HG03045 (cell line): ENCODE measurements around the gene RPRD1A.
"Not testable (repeated sequence)": the region's sequence is repeated elsewhere in the genome, so short reads cannot be mapped to it uniquely, and the experiment has no call there.

ENCODE experiments used
- ATAC-seq: cut with Tn5 transposase; IDR thresholded peaks from one replicate; pipeline ENCODE4 v1.9.1; 2021; ENCODE audit warnings: mild to moderate bottlenecking, moderate library complexity; ENCODE audit not compliant: unreplicated experiment

Gene RPRD1A

DNA sequence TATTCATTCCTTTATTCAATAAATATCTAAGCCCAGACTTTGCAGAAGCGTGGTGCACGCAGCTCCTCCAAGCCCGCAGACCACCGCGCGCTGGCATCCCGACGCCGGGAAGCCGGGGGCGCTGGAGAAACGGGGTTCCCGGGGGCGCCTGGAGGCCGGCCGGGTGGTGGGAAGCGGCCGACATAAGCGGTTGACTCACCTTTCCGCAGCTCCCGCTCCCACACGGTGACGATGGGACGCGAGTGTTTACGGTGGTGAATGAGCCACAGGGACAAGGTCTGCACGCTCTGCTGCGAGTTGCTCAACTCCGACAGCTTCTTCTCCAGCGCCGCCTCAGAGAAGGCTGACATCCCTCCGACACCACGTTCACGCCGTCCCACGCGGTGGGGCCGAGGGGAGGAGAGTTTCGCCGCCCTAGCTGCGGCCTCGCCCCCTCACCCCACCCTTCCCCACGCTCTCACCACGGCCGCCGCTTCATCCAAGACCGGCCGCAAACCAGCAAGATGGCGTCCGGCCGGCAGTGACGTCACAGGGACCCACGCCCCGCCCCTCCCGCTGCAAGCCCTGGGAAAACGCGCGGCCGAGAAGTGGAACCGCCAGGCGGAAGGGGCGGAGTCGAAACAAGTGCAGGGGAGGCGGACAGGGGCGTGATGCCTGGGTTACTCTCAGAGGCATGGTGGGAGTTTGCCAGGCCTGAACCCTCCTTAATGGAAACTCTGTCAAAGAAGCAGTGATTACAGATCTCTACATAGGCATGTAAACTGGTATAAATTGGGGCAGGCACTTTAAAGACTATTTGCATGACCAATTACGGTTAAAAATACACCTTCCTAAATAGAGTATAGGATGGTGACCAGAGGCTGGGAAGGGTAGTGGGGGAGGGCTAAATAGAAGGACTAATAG is at the start of gene RPRD1A:
TSS of gene RPRD1A (minus strand) at position 505 of the 903 bp plus-strand sequence. CDS start at position 350, 155 bp downstream.
- peak; percentile 95 for ATAC-seq

DNA sequence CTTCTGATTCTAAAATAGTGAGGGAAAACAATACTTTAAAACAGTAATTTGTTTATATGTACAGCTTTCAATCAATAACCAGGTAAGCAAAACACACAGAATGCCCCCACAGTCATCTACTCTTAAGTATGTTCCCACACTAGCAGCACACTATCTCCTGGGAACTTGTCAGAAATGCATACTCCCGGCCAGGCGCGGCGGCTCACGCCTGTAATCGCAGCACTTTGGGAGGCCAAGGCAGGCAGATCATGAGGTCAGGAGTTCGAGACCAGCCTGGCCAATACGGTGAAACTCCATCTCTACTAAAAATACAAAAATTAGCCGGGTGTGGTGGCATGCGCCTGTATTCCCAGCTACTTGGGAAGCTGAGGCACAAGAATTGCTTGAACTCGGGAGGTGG is 49.4 kb upstream of the RPRD1A start:
- ATAC-seq = not testable (repeated sequence)

DNA sequence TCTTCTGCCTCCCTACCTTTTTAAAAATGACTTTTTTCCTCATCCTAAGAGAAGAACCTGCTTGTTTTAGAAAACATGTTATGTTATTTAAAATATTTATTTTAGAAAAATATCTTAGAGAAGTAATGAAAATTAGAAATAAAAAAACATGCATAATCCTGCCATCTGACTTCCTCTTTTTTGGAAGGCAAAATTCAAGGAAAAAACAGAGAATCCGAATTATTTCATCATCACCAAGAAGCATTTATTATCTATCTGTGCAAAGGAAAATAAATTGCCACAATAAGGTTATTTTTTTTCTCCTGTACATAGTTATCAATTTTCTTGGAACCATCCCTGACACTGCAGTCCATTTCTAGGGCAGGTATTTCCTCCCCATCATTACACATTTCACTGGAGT is 47.4 kb upstream of the RPRD1A start:
- ATAC-seq = no peak

GRCh38 chr18:36114251-36114650 is 46.9 kb upstream of the RPRD1A start:
- no peak for ATAC-seq

DNA sequence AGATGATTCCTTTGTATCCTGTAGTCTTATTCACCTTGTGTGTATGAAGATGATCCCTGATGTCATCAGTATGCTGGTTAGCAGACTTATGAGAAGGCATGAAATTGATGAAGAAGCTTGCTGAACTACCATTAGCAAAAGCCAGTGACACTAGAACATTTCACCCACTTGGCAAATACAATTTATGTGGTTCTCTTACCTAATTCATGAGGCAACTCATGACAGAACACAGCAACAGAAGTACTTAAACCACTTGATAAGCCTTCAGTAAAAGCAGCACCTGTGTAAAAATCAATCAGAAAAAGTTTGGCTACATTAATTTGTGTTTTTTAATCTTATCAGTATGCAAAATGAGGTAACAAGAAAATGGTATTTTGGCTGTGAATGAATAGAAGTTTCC is 44.9 kb upstream of the RPRD1A start:
- no peak for ATAC-seq

GRCh38 chr18:36109737-36110136 is 42.4 kb upstream of the RPRD1A start:
- no peak for ATAC-seq

- no peak for ATAC-seq
Measured at GRCh38 chr18:36108601-36109000, 41.2 kb upstream of the RPRD1A start.

GRCh38 chr18:36108196-36108595 is 40.8 kb upstream of the RPRD1A start:
- no peak for ATAC-seq

DNA sequence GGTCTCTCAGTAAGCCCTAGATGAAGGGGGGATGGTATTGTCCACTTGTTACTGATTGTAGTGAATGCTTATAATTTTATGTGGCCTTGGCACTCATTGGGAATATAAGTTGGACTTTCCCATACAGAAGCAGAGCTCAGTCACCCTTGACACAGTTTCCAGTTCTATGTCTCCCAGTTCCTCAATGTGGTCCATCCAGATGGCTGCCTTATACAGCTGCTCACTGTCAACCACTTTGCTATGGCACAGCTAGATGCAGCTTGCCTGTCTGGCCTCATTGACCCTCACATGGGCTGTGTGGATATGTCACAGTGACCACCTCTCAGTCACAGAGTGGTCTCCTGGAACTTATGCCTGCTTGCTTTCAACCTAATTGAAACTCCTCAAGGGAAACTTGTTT is 40.1 kb upstream of the RPRD1A start:
- ATAC-seq = no peak

DNA sequence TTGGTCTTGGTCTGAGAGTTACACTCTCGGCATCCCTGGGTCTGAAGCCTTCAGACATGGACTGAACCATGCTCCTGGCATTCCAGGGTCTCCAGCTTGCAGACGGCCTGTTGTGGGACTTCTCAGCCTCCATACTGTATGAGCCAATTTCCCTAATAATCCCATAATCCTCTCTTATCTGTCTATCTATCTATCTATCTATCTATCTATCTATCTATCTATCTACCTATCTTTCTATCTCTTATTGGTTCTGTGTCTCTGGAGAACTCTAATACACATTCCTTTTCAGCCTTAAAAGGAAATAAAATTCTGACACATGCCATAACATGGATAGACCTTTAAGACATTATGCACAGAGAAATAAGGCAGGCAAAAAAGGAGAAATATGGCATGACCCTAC is 37.4 kb upstream of the RPRD1A start:
- ATAC-seq = no peak

DNA sequence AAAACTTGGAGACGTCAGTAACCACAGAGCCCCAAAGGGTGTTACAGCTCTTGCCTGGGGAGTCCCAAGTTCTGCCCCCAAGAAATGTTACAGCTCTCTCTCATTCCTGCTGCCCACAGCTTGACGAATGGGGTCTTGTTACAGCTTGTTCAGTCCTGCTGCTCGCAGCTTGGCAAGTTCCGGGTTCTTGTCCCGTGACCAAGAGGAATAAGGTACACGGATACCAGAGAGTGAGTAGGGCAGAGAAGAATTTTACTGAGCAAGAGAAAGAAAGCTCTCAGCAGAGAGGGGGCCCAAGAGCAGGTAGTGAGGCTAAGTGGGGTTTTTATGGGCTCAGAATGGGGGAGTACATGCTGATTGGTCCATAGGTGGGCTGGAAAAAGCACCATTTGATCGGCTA is 34.6 kb upstream of the RPRD1A start:
- ATAC-seq = no peak

DNA sequence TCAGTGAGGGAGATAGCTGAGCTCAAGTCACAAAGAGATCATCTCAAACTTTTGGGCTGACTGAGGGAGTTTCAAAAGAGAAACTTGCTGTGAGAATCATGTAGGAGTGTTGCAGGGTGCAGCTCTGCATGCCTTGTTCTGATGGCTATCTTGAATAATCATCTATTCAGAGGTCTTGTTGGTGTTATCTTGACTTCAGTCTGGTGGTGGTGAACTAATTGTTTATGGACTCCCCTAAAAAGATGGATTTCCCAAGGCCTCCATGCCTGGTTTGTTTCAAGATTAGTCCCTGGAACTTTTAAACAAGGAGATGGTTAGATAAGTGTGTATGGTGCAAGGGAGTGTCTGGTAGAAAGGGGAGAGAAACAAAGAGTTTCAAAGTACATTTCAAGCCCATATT is 32.0 kb upstream of the RPRD1A start:
- ATAC-seq = no peak

DNA sequence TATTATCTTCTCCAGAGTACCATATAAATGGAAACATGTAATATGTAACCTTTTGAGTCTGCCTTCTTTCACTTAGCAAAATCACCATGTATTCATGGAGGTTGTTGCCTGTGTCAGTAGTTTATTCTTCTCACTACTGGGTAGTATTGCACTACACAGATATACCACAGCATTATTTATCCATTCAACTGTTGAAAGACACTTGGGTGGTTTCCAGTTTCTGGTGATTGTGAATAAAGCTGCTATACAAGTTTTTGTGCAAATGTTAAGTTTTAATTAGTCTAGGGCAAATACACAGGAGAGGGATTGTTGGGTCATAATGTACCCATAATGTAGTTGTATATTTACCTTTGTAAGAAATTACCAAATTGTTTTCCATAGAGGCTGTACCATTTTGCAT is 29.6 kb upstream of the RPRD1A start:
- ATAC-seq = no peak

DNA sequence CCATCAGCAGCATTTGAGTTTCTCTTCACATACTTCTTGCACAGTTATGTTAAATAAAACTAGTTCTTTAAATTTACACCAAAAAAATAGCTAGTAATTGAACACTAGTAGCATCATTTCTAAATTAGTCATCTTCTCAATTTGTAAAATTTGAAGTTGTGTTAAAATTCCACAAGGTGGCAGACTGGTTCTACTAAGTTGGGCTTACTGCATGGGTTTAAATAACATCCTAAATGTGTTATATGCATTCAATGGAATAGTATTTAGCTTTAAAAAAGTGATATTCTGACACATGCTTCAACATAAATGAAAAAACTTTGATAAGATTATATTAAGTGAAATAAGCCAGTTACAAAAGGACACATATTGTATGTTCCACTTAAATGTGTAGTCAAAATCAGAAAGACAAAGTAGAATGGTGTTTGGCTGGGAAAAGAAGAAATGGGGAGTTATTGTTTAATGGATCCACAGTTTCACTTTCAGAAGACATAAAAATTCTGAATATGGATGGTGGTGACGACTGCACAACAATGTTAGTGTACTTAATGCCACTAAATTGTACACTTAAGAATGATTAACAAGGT is 28.7 kb upstream of the RPRD1A start:
- ATAC-seq = no peak

- ATAC-seq = no peak
Measured at GRCh38 chr18:36094431-36094830, 27.1 kb upstream of the RPRD1A start.

DNA sequence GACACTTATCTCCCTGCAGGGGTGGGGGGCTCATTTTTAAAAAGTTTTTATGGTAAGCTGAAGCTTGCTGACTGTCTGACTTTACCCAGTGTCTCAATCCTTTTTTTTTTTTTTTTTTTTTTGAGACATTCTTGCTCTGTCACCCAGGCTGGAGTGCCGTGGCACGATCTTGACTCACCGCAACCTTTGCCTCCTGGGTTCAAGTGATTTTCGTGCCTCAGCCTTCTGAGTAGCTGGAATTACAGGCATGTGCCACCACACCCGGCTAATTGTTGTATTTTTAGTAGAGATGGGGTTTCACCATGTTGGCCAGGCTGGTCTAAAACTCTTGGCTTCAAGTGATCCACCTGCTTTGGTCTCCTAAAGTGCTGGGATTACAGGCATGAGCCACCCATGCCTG is 24.8 kb upstream of the RPRD1A start:
- ATAC-seq = not testable (repeated sequence)

GRCh38 chr18:36089001-36089400 is 21.6 kb upstream of the RPRD1A start:
- no peak for ATAC-seq

- ATAC-seq = no peak
Measured at GRCh38 chr18:36088256-36088655, 20.9 kb upstream of the RPRD1A start.

DNA sequence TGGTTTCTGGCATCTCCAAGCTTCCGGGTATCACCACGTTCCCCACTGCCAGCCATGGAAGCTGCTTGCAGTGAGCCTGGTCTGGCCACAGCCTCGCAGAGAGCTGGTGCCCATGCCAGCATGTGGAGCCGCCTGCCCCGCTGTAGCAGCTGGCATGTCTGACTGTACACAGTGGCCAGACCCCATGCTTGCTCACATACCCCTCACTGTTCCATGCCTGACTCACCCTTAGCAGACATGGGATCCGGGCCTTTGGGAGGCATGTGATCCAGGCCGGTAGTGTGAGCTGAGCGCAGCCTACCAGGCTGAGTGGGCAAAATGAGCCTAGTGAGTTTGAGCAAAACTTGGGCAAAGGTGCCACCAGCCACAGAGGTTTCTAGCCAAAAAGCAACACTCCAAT is 18.8 kb upstream of the RPRD1A start:
- no peak for ATAC-seq

DNA sequence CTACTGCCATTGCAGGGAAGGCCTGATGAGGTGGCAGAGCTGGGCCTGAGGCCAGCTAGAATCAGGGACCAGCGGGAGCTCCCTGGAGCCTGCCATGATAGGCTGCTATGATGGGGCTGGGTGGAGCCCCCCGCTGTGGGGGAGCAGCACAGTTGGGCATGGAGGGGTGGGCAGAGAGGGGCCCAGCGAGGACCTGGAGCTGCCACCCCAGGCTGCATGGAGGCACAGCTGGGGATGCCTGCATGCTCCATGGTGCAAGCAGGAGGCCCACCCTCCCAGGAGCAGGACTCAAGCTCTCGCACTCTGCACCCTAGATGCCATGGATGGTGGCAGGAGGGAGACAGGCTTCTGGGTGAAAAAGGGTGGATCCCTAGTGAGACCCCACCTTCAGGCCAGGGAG is 17.8 kb upstream of the RPRD1A start:
- no peak for ATAC-seq

GRCh38 chr18:36083729-36084128 is 16.4 kb upstream of the RPRD1A start:
- no peak for ATAC-seq

GRCh38 chr18:36081118-36081517 is 13.8 kb upstream of the RPRD1A start:
- ATAC-seq = not testable (repeated sequence)
